ENCODE results near the gene CD74. TPM values are rescaled to one million over a fixed set of nuclear protein-coding genes. Genes with fewer than 3 reads are reported as not detected.
"Not testable (repeated sequence)": the region's sequence is repeated elsewhere in the genome, so short reads cannot be mapped to it uniquely, and the experiment has no call there.

CD74 gene
- total RNA-seq, 1 donor from 2014 or later, result 6.3 TPM

DNA sequence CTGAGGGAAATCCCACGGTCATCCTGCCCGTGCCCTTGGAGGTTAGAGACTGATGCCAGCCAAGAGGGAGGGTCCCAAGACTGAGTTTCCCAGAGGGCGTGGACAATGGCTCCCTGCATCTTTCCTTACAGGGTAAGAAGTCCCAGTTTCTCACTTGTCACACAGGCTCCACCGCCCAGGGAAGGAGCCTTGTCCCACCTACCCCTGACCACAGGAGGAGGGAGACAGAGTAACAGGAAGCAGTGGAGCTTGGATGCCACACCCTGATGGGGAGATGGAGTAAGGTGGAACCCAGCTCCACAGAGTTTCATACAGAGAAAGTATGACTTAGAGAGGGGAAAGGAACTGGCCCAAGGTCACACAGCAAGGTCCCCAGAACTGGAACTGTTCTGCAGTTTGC lies 9.4 kb upstream of the CD74 start:
- H3K36me3 Mint-ChIP-seq (ENCODE audit: low read depth), result no peaks in the 10 kb centered on the region
- H3K27ac Mint-ChIP-seq (ENCODE audit: unreplicated experiment), result no peak overlapping the region
- no peak overlapping the region for H3K4me3 Mint-ChIP-seq
- peaks cover 14% of the 10 kb centered on the region for H3K4me1 Mint-ChIP-seq
- no peak for TF ChIP-seq CTCF (conservative IDR thresholded peaks at IDR 0.05)
- H3K9me3 Mint-ChIP-seq, result no peaks in the 10 kb centered on the region
- no peak for DNase-seq (ENCODE audit: low read depth, low spot score)
- no peaks in the 10 kb centered on the region for H3K27me3 Mint-ChIP-seq (ENCODE audit: low read depth)

DNA sequence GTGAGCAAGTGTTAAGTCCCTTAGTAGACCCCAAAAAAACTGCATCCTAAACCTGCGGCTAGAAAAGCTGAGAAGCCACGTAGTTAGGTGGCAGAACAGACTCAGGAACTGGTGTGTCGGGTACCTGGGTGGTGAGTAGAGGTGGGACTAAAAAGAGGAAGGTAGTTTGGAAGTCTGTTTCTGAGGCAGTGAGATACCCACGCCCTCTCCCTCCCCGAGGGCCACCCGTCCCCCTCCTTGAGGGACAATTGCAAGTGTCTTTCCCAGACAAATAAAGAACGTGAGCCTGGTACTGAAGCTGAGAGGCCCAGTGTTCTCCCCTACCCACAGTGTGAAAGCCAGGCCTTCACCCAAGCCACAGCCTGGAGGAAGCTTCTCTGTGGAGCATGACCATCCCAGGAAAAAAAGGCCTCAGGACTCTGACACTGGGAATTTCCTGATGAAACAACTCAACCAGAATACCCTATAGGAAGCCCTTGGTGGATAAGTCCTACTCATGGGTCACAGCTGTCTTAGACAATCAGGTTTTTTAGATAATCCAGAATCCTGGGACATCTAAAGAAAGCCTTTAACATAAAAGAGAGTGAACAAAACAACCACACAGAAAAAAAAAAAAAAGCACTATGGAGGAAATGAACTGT lies 7.0 kb upstream of the CD74 start:
- Mint-ChIP-seq H3K27ac (ENCODE audit: unreplicated experiment) (no peak overlapping the region), H3K9me3 (no peaks in the 10 kb centered on the region), H3K36me3 (ENCODE audit: low read depth) (no peaks in the 10 kb centered on the region), H3K4me1 (peaks cover 14% of the 10 kb centered on the region), H3K27me3 (ENCODE audit: low read depth) (no peaks in the 10 kb centered on the region), H3K4me3 (no peak overlapping the region)
- DNase-seq (ENCODE audit: low read depth, low spot score), result no peak
- no peak for TF ChIP-seq CTCF (conservative IDR thresholded peaks at IDR 0.05)

DNA sequence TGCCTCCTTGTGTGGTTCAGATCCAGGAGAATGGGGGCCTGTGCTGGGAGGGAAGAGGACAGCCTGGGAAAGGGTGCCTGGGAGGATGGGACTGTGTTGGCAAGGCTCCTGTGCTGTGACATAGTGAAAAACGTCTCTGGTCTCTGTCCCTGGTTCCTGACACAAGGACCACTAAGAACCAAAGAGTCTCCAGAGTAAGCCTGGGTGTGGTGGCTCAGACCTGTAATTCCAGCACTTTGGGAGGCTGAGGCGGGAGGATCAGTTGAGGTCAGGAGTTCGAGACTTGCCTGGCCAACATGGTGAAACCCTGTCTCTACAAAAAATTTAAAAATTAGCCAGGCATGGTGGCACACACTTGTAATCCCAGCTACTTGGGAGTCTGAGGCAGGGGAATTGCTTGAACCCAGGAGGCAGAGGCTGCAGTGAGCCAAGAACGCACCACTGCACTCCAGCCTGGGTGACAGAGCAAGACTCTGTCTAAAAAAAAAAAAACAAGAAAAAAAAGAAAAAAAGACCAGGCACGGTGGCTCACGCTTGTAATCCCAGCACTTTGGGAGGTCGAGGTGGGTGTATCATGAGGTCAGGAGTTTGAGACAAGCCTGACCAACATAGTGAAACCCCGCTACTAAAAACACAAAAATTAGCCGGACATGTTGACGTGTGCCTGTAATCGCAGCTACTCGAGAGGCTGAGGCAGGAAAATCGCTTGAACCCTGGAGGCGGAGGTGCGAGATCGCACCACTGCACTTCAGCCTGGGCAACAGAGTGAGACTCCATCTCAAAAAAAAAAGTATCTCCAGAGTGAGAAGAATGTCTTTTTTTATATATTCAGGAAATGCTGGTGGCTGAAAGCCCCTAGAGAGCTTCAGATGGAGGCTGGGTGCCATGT lies 1.4 kb upstream of the CD74 start:
- not testable (repeated sequence) for DNase-seq (ENCODE audit: low read depth, low spot score); H3K27me3 Mint-ChIP-seq (ENCODE audit: low read depth); H3K27ac Mint-ChIP-seq (ENCODE audit: unreplicated experiment); H3K36me3 Mint-ChIP-seq (ENCODE audit: low read depth); H3K4me3 Mint-ChIP-seq; H3K9me3 Mint-ChIP-seq
- H3K4me1 Mint-ChIP-seq, result peaks cover 30% of the 10 kb centered on the region

DNA sequence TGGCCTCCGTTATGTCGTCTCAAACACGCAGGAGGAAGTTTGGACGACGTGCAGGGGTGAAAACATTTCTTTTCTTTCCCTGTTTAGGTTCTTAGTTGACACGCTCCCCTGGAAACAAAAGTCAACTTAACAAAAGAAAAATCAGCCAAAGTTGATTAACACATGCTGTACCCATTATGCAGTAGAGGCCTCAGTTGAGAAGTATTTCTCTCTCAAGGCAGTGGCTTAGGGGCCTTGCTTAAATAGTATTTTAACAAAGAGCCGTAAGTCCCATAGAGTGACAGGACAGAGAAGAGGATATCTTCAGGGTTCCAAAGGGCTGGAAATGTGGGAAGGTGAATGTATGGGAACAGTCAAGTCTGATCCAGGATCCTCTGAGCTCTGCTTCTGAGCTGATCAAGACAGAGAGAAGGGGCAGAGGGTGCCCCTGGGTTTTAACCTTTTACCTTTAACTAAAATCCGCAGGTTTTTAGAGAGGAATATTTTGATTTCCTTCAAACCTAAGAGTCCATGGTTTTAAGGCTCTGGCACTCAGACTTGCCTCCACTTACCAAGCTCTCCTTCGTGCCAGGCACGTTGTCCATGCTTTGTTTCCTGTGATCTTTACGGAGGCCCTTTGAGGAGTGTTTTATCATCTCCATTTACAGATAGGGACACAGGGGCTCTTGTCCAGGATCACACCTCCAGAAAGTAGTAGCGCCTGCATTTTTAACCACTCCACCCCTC lies 629 bp upstream of the CD74 start:
- no peak for TF ChIP-seq CTCF (conservative IDR thresholded peaks at IDR 0.05)
- no peak overlapping the region for H3K27ac Mint-ChIP-seq (ENCODE audit: unreplicated experiment)
- H3K4me3 Mint-ChIP-seq, result no peak overlapping the region
- H3K36me3 Mint-ChIP-seq (ENCODE audit: low read depth), result no peaks in the 10 kb centered on the region
- H3K4me1 Mint-ChIP-seq, result peaks cover 26% of the 10 kb centered on the region
- no peaks in the 10 kb centered on the region for H3K9me3 Mint-ChIP-seq
- H3K27me3 Mint-ChIP-seq (ENCODE audit: low read depth), result no peaks in the 10 kb centered on the region
- DNase-seq (ENCODE audit: low read depth, low spot score), result no peak

DNA sequence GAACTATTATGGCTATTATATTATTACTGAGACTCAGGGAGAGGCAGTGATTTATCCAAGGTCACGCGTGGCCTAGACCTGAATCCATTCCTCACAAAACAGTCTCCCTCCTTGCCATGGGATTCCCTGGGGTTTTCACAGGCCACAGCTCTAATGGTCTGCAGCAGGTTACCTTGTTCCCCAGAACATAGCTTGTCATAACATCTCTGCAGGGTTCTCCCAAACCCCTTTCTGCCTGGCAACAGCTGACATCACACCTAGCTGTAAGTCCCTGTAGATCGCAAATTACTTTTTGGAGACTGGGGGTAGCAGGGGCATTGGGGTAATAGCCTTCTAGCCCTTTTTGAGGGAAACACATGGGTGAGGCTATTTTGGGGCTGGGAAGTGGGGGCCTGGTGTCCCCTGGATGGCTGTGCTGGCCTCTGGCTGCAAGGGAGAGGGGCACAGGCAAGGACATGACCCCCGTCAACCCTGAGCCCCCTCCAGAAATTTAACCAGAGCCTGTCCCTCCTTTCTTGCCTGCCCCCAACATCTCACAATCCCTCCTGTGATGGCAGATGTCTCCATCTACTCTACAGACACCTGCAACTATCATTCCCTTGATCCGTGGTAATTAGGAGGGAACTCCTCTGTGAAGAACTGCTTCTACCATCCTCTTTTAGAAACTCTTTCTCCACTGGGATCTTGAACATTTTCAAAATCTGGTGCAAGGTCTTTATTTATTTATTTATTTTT lies 1.3 kb downstream of the CD74 start:
- Mint-ChIP-seq H3K36me3 (ENCODE audit: low read depth) (no peaks in the 10 kb centered on the region), H3K27ac (ENCODE audit: unreplicated experiment) (no peak overlapping the region), H3K4me1 (peaks cover 26% of the 10 kb centered on the region), H3K9me3 (no peaks in the 10 kb centered on the region), H3K4me3 (no peak overlapping the region), H3K27me3 (ENCODE audit: low read depth) (no peaks in the 10 kb centered on the region)
- TF ChIP-seq CTCF (conservative IDR thresholded peaks at IDR 0.05), result no peak
- DNase-seq (ENCODE audit: low read depth, low spot score), result no peak
